22Rv1 (cell line): ENCODE results near the gene CFAP57.

Source experiments
- H3K27ac ChIP-seq: fragments of 450-650 bp; 2 replicates; pipeline ENCODE4 v1.5.1; 2017
- ZFX ChIP-seq: fragments of 450-650 bp; IDR thresholded peaks from 2 replicates; pipeline ENCODE4 v1.6.1; 2017; ENCODE audit warnings: antibody characterized with exemption, borderline replicate concordance
- TF ChIP-seq, protein P1 (sequence below): fragments of 450-650 bp; IDR thresholded peaks from 2 replicates; pipeline ENCODE4 v1.5.1; 2017; ENCODE audit warnings: mild to moderate bottlenecking

Gene CFAP57

DNA sequence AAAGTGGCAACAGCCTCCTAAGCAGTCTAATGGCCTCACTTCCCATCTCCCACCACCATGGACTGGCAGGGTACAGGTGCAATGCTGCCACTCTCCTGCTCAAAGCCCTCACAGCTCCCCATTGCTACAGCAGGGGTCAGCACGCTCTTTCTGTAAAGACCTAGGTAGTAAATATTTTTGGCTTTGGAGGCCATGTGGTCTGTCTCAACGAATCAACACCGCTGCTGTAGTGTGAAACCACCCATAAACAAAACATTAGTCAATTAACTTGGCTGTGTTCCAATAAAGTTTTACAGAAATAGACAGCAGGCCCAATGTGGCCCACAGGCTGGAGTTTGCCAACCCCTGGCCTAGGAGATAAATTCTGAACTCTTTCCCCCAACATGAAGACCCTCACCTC lies 53.0 kb downstream of the CFAP57 start:
- no peak overlapping the region for H3K27ac ChIP-seq
- no peak for TF ChIP-seq ZFX
- TF ChIP-seq, protein P1, sequence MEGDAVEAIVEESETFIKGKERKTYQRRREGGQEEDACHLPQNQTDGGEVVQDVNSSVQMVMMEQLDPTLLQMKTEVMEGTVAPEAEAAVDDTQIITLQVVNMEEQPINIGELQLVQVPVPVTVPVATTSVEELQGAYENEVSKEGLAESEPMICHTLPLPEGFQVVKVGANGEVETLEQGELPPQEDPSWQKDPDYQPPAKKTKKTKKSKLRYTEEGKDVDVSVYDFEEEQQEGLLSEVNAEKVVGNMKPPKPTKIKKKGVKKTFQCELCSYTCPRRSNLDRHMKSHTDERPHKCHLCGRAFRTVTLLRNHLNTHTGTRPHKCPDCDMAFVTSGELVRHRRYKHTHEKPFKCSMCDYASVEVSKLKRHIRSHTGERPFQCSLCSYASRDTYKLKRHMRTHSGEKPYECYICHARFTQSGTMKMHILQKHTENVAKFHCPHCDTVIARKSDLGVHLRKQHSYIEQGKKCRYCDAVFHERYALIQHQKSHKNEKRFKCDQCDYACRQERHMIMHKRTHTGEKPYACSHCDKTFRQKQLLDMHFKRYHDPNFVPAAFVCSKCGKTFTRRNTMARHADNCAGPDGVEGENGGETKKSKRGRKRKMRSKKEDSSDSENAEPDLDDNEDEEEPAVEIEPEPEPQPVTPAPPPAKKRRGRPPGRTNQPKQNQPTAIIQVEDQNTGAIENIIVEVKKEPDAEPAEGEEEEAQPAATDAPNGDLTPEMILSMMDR = no peak

DNA sequence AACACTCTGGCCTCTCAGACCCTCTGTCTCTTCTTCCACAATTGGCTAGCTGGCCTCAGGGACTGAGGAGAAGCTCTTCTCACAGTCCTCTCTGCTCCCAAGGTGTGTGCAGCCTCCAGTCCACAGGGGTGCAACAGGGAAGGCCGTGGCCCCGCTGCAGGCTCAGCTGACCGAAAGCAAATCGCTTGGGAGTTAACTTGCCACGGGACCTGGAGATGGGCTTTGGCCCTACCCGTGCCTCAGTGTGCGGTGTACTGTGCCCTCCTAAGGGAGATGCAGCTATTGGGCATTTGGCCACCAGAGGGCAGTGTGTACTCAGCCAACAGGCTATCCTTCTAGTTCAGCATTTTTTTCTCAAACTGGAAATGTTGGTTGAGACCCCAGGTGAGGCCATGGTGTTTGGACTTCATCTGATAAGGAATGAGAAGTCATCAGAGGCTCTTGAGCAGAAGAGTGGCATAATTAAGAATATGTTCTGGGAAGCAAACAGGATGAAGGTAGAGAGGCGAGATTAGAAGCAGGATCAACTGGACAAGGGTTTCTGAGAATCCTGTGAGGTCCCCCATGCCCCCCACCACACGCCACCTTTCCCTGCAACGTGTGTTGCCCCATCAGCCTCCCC lies 55.1 kb downstream of the CFAP57 start:
- H3K27ac ChIP-seq = no peak overlapping the region
- TF ChIP-seq ZFX = no peak
- TF ChIP-seq, protein P1 = peak; percentile 90

DNA sequence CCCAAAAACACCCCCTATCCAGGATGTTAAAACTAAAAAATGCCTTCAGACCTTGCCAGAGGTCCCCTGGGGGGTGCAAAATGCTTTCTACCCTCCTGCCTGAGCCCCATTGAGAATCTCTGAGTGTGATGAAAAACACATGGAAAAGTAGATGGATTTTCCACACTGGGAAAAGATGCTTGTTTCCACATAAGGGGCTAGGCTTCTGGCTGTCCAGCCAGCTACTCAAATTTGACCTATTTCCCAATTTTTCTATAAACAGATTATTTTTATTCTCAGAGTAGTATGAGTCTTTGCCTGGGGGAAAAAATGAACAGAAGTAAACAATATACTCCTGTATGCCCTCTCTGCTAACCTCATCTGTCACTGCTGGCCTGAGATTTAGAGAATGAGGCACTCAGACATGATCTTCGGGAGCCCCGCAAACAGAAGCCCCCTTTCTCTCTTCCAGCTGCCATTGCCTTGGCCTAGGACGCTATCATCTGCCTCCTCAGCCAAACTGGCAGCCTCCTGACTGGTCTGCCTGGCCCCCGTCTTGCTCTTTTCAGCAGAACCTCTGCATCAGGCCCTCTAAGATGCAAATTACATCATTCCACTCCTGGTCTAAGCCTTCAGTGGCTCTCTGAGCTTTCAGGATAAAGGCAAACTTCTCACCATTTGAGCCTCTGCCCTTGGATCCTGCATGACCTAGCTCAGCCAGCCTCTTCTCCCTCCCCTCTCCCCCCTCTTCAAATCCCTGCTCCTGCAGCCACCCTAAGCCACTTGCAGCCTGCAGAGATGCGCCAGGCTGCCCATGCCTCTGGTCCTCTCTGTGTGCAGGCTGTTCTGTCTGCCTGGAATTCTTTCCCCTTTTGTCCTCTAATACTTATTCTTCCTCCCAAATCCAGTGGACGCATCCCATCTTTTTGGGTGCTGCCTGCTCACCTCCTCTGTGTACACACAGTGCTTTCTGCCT lies 58.0 kb downstream of the CFAP57 start:
- TF ChIP-seq, protein P1 = no peak
- TF ChIP-seq ZFX = no peak
- no peak overlapping the region for H3K27ac ChIP-seq

DNA sequence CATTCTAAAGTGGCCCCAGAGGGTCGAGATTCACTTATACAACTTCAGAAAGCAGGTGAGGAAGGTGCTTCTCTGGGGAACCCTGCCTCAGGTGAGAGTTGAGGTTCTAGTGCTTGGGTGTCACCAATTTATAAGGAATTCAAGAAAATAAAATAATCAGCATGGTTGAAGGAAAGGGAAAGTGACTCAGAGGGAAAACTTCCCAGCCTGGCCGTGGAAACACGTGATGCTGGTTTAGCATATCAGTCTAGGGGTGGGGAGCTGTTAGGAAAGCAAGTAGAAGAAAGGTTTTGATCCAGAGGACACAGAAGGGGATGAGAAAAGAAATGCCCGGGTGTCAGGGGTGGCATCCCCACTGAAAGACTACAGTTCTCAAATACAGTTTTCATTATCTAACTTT lies 59.9 kb downstream of the CFAP57 start:
- no peak overlapping the region for H3K27ac ChIP-seq
- no peak for TF ChIP-seq ZFX
- TF ChIP-seq, protein P1 = no peak

DNA sequence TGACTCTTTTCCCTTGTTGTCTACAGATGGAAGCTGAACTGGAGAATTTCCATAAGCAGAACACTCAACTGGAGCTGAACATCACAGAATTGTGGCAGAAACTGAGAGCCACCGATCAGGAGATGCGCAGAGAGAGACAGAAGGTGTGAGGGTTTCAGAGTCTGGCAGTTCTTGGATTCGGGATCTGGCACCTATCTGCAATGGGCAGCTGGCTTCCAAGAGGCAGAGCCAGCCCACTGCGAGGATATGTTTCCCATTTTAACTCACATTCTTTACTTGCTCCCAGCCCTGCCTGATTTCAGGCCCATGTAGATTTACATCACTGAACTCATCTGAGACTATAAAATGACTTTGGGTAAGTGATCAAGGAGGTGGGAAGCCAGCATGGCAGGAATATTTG lies 60.4 kb downstream of the CFAP57 start:
- no peak overlapping the region for H3K27ac ChIP-seq
- no peak for TF ChIP-seq ZFX
- TF ChIP-seq, protein P1 = no peak

DNA sequence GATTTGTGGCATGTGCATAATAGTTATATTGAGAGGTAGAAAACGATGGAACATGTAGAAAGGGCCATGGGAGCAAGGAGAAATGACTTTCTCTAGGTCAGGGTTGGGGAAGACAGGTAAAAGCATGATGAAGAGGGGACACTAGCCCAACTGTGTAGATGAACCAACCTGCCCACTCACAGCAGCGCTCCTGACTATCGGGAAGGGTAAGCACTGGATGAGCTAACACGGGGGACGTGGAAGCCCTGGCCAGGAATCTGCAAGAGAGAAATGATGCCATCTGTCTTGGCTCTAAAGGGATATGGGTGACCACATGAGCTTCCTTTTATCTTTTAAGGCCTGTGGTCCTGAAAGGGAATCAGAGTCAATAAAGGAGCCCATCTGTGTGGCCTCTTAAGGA lies 61.5 kb downstream of the CFAP57 start:
- TF ChIP-seq, protein P1 = no peak
- no peak for TF ChIP-seq ZFX
- no peak overlapping the region for H3K27ac ChIP-seq

DNA sequence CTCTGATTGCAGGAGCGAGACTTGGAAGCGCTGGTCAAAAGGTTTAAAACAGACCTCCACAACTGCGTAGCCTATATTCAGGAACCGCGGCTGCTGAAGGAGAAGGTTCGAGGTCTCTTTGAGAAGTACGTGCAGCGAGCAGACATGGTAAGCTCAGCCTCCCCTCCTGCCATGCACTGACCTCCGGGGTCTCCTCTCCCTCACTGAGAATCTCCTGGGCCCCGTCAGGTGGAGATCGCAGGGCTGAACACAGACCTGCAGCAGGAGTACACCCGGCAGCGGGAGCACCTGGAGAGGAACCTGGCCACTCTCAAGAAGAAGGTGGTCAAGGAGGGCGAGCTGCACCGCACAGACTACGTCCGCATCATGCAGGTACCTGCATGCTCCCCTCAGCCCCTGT lies 62.1 kb downstream of the CFAP57 start:
- TF ChIP-seq, protein P1 = no peak
- no peak for TF ChIP-seq ZFX
- H3K27ac ChIP-seq = no peak overlapping the region
